ENCODE results near the gene TPRG1.

DNA sequence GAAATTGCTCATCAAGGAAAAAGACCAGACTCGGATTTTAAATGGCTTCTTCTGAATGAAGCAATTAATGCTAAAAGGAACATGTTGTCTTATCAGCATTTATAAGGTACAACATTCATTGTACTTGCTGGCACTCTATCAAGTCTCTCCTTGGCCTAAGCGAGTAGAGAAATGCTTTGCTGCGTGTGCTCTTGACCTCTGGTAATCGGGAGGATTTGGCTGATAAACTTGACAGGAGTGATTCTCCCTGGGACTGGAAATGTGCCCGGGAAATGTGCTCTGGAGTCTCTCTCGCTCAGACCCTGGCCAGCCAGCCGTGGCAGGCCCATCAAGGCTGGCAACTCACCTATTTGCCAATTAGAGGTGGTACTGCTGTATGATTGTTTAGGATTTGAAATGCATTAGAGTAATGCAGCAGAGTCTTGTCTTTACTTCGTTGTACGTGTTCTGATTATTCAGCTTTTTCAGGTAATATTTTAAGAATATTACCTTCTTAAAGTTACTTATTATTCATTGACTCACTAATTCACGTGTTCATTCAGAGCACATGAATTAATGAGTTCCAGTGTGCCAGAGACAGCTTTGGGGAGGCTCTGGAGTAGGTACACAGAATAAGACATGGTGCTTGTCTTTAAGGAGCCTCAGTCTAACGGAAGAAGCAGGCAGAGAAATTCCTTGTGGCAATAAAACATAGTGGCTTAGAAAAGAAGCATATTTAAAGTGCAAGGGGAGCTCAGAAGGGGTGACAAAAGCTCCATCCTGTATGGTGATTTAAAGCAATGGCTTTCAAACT is 48.0 kb upstream of the TPRG1 start:
- TF ChIP-seq CTCF (IDR thresholded peaks at IDR 0.05; ENCODE audit: insufficient read depth, low read length) (no peak), POLR2AphosphoS5 (IDR thresholded peaks at IDR 0.05; ENCODE audit: low read depth) (no peak), REST (IDR thresholded peaks at IDR 0.05; ENCODE audit: insufficient replicate concordance, low read depth) (no peak), GABPA (IDR thresholded peaks at IDR 0.05; ENCODE audit: low read depth) (no peak), SPI1 (IDR thresholded peaks at IDR 0.05; ENCODE audit: borderline replicate concordance, low read depth) (no peak)
